ENCODE results near the gene SLC17A7. TPM values are rescaled to one million over a fixed set of nuclear protein-coding genes. Genes with fewer than 3 reads are reported as not detected.

The SLC17A7 gene
- total RNA-seq, 1 experiment from 2014 or later, result 1.8 TPM

- POLR2A ChIA-PET, result no interaction called here
- ATAC-seq, result no peak
- no peaks in the 10 kb centered on the region for H3K79me2 ChIP-seq (ENCODE audit: insufficient read depth, low read length)
- H4K20me1 ChIP-seq (ENCODE audit: insufficient read depth), result no peaks in the 10 kb centered on the region
- DNase-seq (ENCODE audit: low read depth, low spot score), result no peak
- H3K4me2 ChIP-seq (ENCODE audit: low read length), result no peak overlapping the region
- CTCF ChIA-PET, result no interaction called here
- BruUV-seq (replicated peaks), result no TSS peak
- H3K27ac ChIP-seq (ENCODE audit: low read depth, low read length), result no peak overlapping the region
- H3K9me3 ChIP-seq (ENCODE audit: control insufficient read depth in 1 of 2, insufficient read depth in 1 of 2, low read depth in 1 of 2, low read length in 2 of 2), result no peaks in the 10 kb centered on the region
- peaks cover 21% of the 10 kb centered on the region for H3K27me3 ChIP-seq (ENCODE audit: insufficient read depth, low read length)
- peaks cover 7 to 20% of the 10 kb centered on the region in 2 experiments; a peak in 3 of 4 replicates for H3K4me1 ChIP-seq (ENCODE audit: control insufficient read depth in 1 of 2, insufficient read depth in 2 of 2, low read length in 2 of 2)
- intact Hi-C loops (cut with micrococcal nuclease), result no loop called here
- no peak for TF ChIP-seq YY1 (IDR thresholded peaks at IDR 0.05; ENCODE audit: extremely low read depth, insufficient replicate concordance, low read depth, low read length)
- no peak overlapping the region for H2AFZ ChIP-seq (ENCODE audit: low read depth, low read length, poor library complexity, severe bottlenecking)
- H3K4me3 ChIP-seq (replicated peaks in 1 of 2; ENCODE audit: low read depth in 1 of 2, low read length in 2 of 2), result no peak overlapping the region
- no peak overlapping the region for H3K9ac ChIP-seq (ENCODE audit: low read length)
- no peaks in the 10 kb centered on the region for H3K36me3 ChIP-seq (ENCODE audit: control insufficient read depth in 1 of 2, insufficient read depth in 2 of 2, low read length in 2 of 2)
- RAD21 ChIA-PET (ENCODE audit: low non-redundant PET in 1 of 2, low total read pairs in 2 of 2, uncharacterized antibody in 2 of 2, unreplicated experiment in 2 of 2), result no interaction called here
- no peaks in the 10 kb centered on the region for H3K9me2 ChIP-seq (ENCODE audit: insufficient read depth)
These were observed 3.1 kb downstream of the SLC17A7 start for GRCh38 chr19:49438261-49438660.

- no peak for DNase-seq (ENCODE audit: low read depth, low spot score)
- Histone ChIP-seq H3K36me3 (ENCODE audit: control insufficient read depth in 1 of 2, insufficient read depth in 2 of 2, low read length in 2 of 2) (no peaks in the 10 kb centered on the region), H3K9me3 (ENCODE audit: control insufficient read depth in 1 of 2, insufficient read depth in 1 of 2, low read depth in 1 of 2, low read length in 2 of 2) (no peaks in the 10 kb centered on the region), H2AFZ (ENCODE audit: low read depth, low read length, poor library complexity, severe bottlenecking) (no peak overlapping the region), H3K9ac (ENCODE audit: low read length) (no peak overlapping the region), H3K9me2 (ENCODE audit: insufficient read depth) (no peaks in the 10 kb centered on the region), H3K79me2 (ENCODE audit: insufficient read depth, low read length) (no peaks in the 10 kb centered on the region), H3K27ac (ENCODE audit: low read depth, low read length) (no peak overlapping the region), H3K27me3 (ENCODE audit: insufficient read depth, low read length) (peaks cover 21% of the 10 kb centered on the region), H4K20me1 (ENCODE audit: insufficient read depth) (no peaks in the 10 kb centered on the region), H3K4me2 (ENCODE audit: low read length) (no peak overlapping the region), H3K4me3 (replicated peaks in 1 of 2; ENCODE audit: low read depth in 1 of 2, low read length in 2 of 2) (no peak overlapping the region), H3K4me1 (ENCODE audit: control insufficient read depth in 1 of 2, insufficient read depth in 2 of 2, low read length in 2 of 2) (peaks cover 4 to 12% of the 10 kb centered on the region in 2 experiments; a peak in 3 of 4 replicates)
- POLR2A ChIA-PET, result no interaction called here
- no TSS peak for BruUV-seq (replicated peaks)
- RAD21 ChIA-PET (ENCODE audit: low non-redundant PET in 1 of 2, low total read pairs in 2 of 2, uncharacterized antibody in 2 of 2, unreplicated experiment in 2 of 2), result no interaction called here
- no peak for ATAC-seq
- intact Hi-C loops (cut with micrococcal nuclease), result no loop called here
- CTCF ChIA-PET, result no interaction called here
- TF ChIP-seq EZH2 (IDR thresholded peaks at IDR 0.05) (no peak), ZNF274 (IDR thresholded peaks at IDR 0.05; ENCODE audit: low read depth, low read length) (no peak), JUND (IDR thresholded peaks at IDR 0.05) (no peak), ELF1 (IDR thresholded peaks at IDR 0.05; ENCODE audit: borderline replicate concordance, low read depth) (no peak), YY1 (IDR thresholded peaks at IDR 0.05; ENCODE audit: extremely low read depth, insufficient replicate concordance, low read depth, low read length) (no peak)
These were observed 4.1 kb downstream of the SLC17A7 start for GRCh38 chr19:49437231-49437630.
